Ovary (tissue), 3 donors: ENCODE results near the gene OR4D2.

ENCODE experiments used
- CTCF ChIP-seq, 3 donors: fragments of 450-650 bp in 2 of 3; fragments of 200-600 bp in 1 of 3; IDR thresholded peaks; one replicate each; pipeline versions ENCODE4 v1.5.1 to v1.8.0; 2016 to 2022; ENCODE audit warnings: antibody characterized with exemption in 3 of 3, mild to moderate bottlenecking in 1 of 3
- EP300 ChIP-seq: sonication (generic); formaldehyde crosslinking; IDR thresholded peaks from one replicate; pipeline ENCODE4 v1.6.1; 2017; ENCODE audit warnings: antibody characterized with exemption
- donor health status: DM: no; HTN: no; CAD: no.

DNA sequence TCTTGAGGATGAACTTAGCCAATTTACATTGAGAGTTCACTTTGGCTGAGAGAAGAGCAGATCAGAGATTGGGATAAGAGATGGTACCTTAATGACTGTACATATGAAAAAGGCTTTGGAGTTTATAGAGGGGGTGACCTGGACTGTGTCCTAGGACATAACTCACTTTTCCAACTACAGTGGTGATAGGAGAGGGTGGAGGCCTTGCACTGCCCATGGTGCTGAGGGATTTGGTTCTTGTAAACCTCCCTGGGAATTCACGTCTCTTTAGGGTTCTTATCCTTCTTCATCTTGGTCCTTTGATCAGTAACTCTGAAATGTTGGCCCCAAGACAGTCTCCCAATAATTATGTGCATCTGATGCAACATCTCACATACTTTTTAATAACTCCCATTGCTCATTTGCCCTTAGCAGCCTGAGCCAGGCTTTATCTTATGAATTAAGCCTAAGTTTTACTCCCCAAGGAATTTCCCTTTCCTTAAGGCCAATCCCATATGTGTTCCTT lies 18.8 kb upstream of the OR4D2 start, which contains the start of gene OR4D1:
- TF ChIP-seq CTCF (IDR thresholded peaks at IDR 0.05): no peak
- TF ChIP-seq EP300: no peak
